Osteocyte (in vitro differentiated cells): ENCODE measurements around the gene TSPAN7. TPM values are rescaled to one million over a fixed set of nuclear protein-coding genes. Genes with fewer than 3 reads are reported as not detected.

Experiments
- DNase-seq: peaks from one replicate; pipeline ENCODE4 v3.0.0; 2021; ENCODE audit warnings: mixed read lengths; ENCODE audit not compliant: unreplicated experiment; ENCODE audit errors: extremely low spot score
- H3K27ac Mint-ChIP-seq: one replicate; pipeline ENCODE4 v1.8.0; 2021; ENCODE audit warnings: mild to moderate bottlenecking, mixed read lengths; ENCODE audit not compliant: unreplicated experiment
- H3K27me3 Mint-ChIP-seq: one replicate; pipeline ENCODE4 v1.8.0; 2021; ENCODE audit warnings: mixed read lengths; ENCODE audit not compliant: unreplicated experiment
- H3K36me3 Mint-ChIP-seq: one replicate; pipeline ENCODE4 v1.8.0; 2021; ENCODE audit warnings: mixed read lengths; ENCODE audit not compliant: unreplicated experiment
- H3K4me1 Mint-ChIP-seq: one replicate; pipeline ENCODE4 v1.8.0; 2021; ENCODE audit warnings: mixed read lengths; ENCODE audit not compliant: unreplicated experiment
- H3K4me3 Mint-ChIP-seq: one replicate; pipeline ENCODE4 v1.8.0; 2021; ENCODE audit warnings: mild to moderate bottlenecking, moderate library complexity, mixed read lengths; ENCODE audit not compliant: unreplicated experiment
- H3K9me3 Mint-ChIP-seq: one replicate; pipeline ENCODE4 v1.8.0; 2021; ENCODE audit warnings: mixed read lengths; ENCODE audit not compliant: unreplicated experiment
- CTCF ChIP-seq: fragments of 200-600 bp; sonication (generic); IDR thresholded peaks from 2 replicates; pipeline ENCODE4 v1.5.0; 2021; ENCODE audit warnings: antibody characterized with exemption, mild to moderate bottlenecking, moderate library complexity
- total RNA-seq: library from RNA; stranded (reverse); gene quantifications from 2 replicates; pipeline ENCODE4 v1.2.1, GENCODE V29; 2021

Gene TSPAN7
- total RNA-seq, 1 donor from 2014 or later, result 0.40 TPM

GRCh38 chrX:38717871-38718270, 156.5 kb downstream of the TSPAN7 start:
- Mint-ChIP-seq H3K4me3 (no peak overlapping the region), H3K9me3 (peaks cover 24% of the 10 kb centered on the region), H3K4me1 (no peaks in the 10 kb centered on the region), H3K27me3 (no peaks in the 10 kb centered on the region), H3K27ac (no peak overlapping the region), H3K36me3 (no peaks in the 10 kb centered on the region)
- DNase-seq, result no peak
- TF ChIP-seq CTCF, result peak; percentile 34

- Mint-ChIP-seq H3K4me3 (no peak overlapping the region), H3K36me3 (no peaks in the 10 kb centered on the region), H3K27ac (no peak overlapping the region), H3K4me1 (no peaks in the 10 kb centered on the region), H3K9me3 (peaks cover 24% of the 10 kb centered on the region), H3K27me3 (no peaks in the 10 kb centered on the region)
- no peak for TF ChIP-seq CTCF
- no peak for DNase-seq
Measured at GRCh38 chrX:38718311-38718710, 157.0 kb downstream of the TSPAN7 start.

- Mint-ChIP-seq H3K27ac (no peak overlapping the region), H3K27me3 (peaks cover 2% of the 10 kb centered on the region), H3K36me3 (no peaks in the 10 kb centered on the region), H3K4me3 (no peak overlapping the region), H3K9me3 (peaks cover 10% of the 10 kb centered on the region), H3K4me1 (no peaks in the 10 kb centered on the region)
- DNase-seq, result no peak
- no peak for TF ChIP-seq CTCF
Measured at GRCh38 chrX:38726612-38727011, 165.3 kb downstream of the TSPAN7 start.

- Mint-ChIP-seq H3K27me3 (peaks cover 2% of the 10 kb centered on the region), H3K36me3 (no peaks in the 10 kb centered on the region), H3K27ac (no peak overlapping the region), H3K4me1 (no peaks in the 10 kb centered on the region), H3K9me3 (peaks cover 6% of the 10 kb centered on the region), H3K4me3 (no peak overlapping the region)
- DNase-seq, result no peak
- no peak for TF ChIP-seq CTCF
Measured at GRCh38 chrX:38727668-38728067, 166.3 kb downstream of the TSPAN7 start.

- Mint-ChIP-seq H3K9me3 (peaks cover 17% of the 10 kb centered on the region), H3K4me3 (no peak overlapping the region), H3K36me3 (no peaks in the 10 kb centered on the region), H3K27me3 (peaks cover 5% of the 10 kb centered on the region), H3K4me1 (no peaks in the 10 kb centered on the region), H3K27ac (no peak overlapping the region)
- DNase-seq, result no peak
- TF ChIP-seq CTCF, result no peak
Measured at GRCh38 chrX:38732866-38733265, 171.5 kb downstream of the TSPAN7 start.

Other genes with a start within 250 kb of the TSPAN7 start
- gene RPGR, start 234.0 kb upstream of the TSPAN7 start, total RNA-seq, result 5.7 and 9.2 TPM in 2 replicates
- gene OTC, start 208.9 kb upstream of the TSPAN7 start, total RNA-seq, result not detected in 2 replicates
- 25.6 and 26.7 TPM in 2 replicates for gene MID1IP1, start 239.9 kb downstream of the TSPAN7 start, total RNA-seq